HEK293T (cell line): Measurements from ENCODE around the gene IVD.

Experiments
- CTBP1 ChIP-seq: fragments of 450-650 bp; IDR thresholded peaks from 2 replicates; pipeline ENCODE4 v1.6.1; 2016; ENCODE audit warnings: borderline replicate concordance
- FOXM1 ChIP-seq: fragments of 450-650 bp; IDR thresholded peaks from 2 replicates; pipeline ENCODE4 v1.6.1; 2017; ENCODE audit warnings: mild to moderate bottlenecking, borderline replicate concordance
- LEF1 ChIP-seq: fragments of 450-650 bp; IDR thresholded peaks from 2 replicates; pipeline ENCODE4 v1.6.1; 2017; ENCODE audit warnings: mild to moderate bottlenecking, borderline replicate concordance
- TARDBP ChIP-seq: fragments of 450-650 bp; IDR thresholded peaks from 2 replicates; pipeline ENCODE4 v1.6.1; 2016

- TF ChIP-seq FOXM1: no peak
- TF ChIP-seq LEF1: no peak
- TF ChIP-seq CTBP1: no peak
- no peak for TF ChIP-seq TARDBP
Measured at GRCh38 chr15:40429068-40429710, 23.6 kb downstream of the IVD start.
